Neural cell (in vitro differentiated cells): Measurements from ENCODE around the gene SWT1. TPM values are rescaled to one million over a fixed set of nuclear protein-coding genes. Genes with fewer than 3 reads are reported as not detected.
"Not testable (repeated sequence)": the region's sequence is repeated elsewhere in the genome, so short reads cannot be mapped to it uniquely, and the experiment has no call there.

ENCODE experiments used
- H2AFZ ChIP-seq: fragments of 200-600, 300-800 bp; sonication (generic), shearing (Covaris generic); 2 replicates; pipeline ENCODE4 v1.6.0; 2014; ENCODE audit warnings: low read depth, mild to moderate bottlenecking, antibody characterized with exemption, low read length, moderate library complexity
- H3F3A ChIP-seq: fragments of 200-600 bp; shearing (Covaris generic); 2 replicates; pipeline ENCODE4 v1.6.1; 2016; ENCODE audit warnings: mild to moderate bottlenecking, moderate library complexity, mixed read lengths, antibody characterized with exemption, low read length; ENCODE audit not compliant: insufficient read depth, poor library complexity, severe bottlenecking
- H3K27ac ChIP-seq: fragments of 200-600, 300-800 bp; sonication (generic), shearing (Covaris generic); 2 replicates; pipeline ENCODE4 v1.5.1; 2014; ENCODE audit warnings: mild to moderate bottlenecking, low read length, moderate library complexity
- H3K27me3 ChIP-seq: fragments of 300-800, 200-600 bp; sonication (generic), shearing (Covaris generic); 2 replicates; pipeline ENCODE4 v1.6.0; 2014; ENCODE audit warnings: mild to moderate bottlenecking, low read depth, low read length, moderate library complexity; ENCODE audit not compliant: insufficient read depth
- H3K36me3 ChIP-seq: fragments of 300-800, 200-600 bp; sonication (generic), shearing (Covaris generic); 2 replicates; pipeline ENCODE4 v1.5.1; 2014; ENCODE audit warnings: mild to moderate bottlenecking, antibody characterized with exemption, low read length, moderate library complexity; ENCODE audit not compliant: insufficient read depth
- H3K4me2 ChIP-seq: fragments of 300-800, 200-600 bp; sonication (generic), shearing (Covaris generic); 2 replicates; pipeline ENCODE4 v1.6.0; 2014; ENCODE audit warnings: mild to moderate bottlenecking, low read length
- H3K4me3 ChIP-seq: fragments of 300-800, 200-600 bp; sonication (generic), shearing (Covaris generic); 2 replicates; pipeline ENCODE4 v1.5.1; 2014; ENCODE audit warnings: mild to moderate bottlenecking, low read length, moderate library complexity
- H3K79me2 ChIP-seq: fragments of 200-600 bp; shearing (Covaris generic); replicated peaks from 2 replicates; pipeline ENCODE4 v1.6.0; 2014; ENCODE audit warnings: mild to moderate bottlenecking, low read length, moderate library complexity; ENCODE audit not compliant: insufficient read depth
- H3K9ac ChIP-seq: fragments of 300-800, 200-600 bp; sonication (generic), shearing (Covaris generic); 2 replicates; pipeline ENCODE4 v1.6.1; 2016; ENCODE audit warnings: mild to moderate bottlenecking, low read length, mixed read lengths
- H3K9me2 ChIP-seq: fragments of 200-600 bp; shearing (Covaris generic); 2 replicates; pipeline ENCODE4 v1.6.1; 2016; ENCODE audit warnings: mild to moderate bottlenecking, low read length, mixed read lengths; ENCODE audit not compliant: insufficient read depth
- H3K9me3 ChIP-seq: fragments of 200-600, 300-800 bp; sonication (generic), shearing (Covaris generic); 2 replicates; pipeline ENCODE4 v1.6.1; 2016; ENCODE audit warnings: mild to moderate bottlenecking, mixed run types, low read length, moderate library complexity, mixed read lengths
- H4K20me1 ChIP-seq: fragments of 200-600 bp; shearing (Covaris generic); 2 replicates; pipeline ENCODE4 v1.6.1; 2016; ENCODE audit warnings: mild to moderate bottlenecking, mixed run types; ENCODE audit not compliant: insufficient read depth
- CTCF ChIP-seq: fragments of 450-650 bp; IDR thresholded peaks from 2 replicates; pipeline ENCODE4 v1.5.1; 2014; ENCODE audit warnings: antibody characterized with exemption, mild to moderate bottlenecking, moderate library complexity; ENCODE audit not compliant: poor library complexity, severe bottlenecking
- EP300 ChIP-seq: fragments of 450-650 bp; conservative IDR thresholded peaks from 2 replicates; pipeline ENCODE4 v1.6.1; 2014; ENCODE audit warnings: antibody characterized with exemption, mild to moderate bottlenecking, moderate library complexity; ENCODE audit not compliant: poor library complexity, severe bottlenecking
- EZH2 ChIP-seq: fragments of 200-600, 300-800 bp; shearing (Covaris generic), sonication (generic); IDR thresholded peaks from 2 replicates; pipeline ENCODE4 v1.6.1; 2014; ENCODE audit warnings: antibody characterized with exemption, low read length, borderline replicate concordance, mild to moderate bottlenecking; ENCODE audit not compliant: insufficient read depth, poor library complexity, severe bottlenecking
- MXI1 ChIP-seq: fragments of 450-650 bp; conservative IDR thresholded peaks from 2 replicates; pipeline ENCODE4 v1.6.1; 2014; ENCODE audit warnings: antibody characterized with exemption, mild to moderate bottlenecking; ENCODE audit not compliant: poor library complexity, severe bottlenecking
- POLR2AphosphoS5 ChIP-seq: IDR thresholded peaks from 2 replicates; pipeline ENCODE4 v1.6.1; 2012
- RAD21 ChIP-seq: fragments of 450-650 bp; conservative IDR thresholded peaks from 2 replicates; pipeline ENCODE4 v1.6.1; 2014; ENCODE audit warnings: antibody characterized with exemption, mild to moderate bottlenecking, moderate library complexity
- REST ChIP-seq: IDR thresholded peaks from 2 replicates; pipeline ENCODE4 v1.6.1; 2012; ENCODE audit warnings: borderline replicate concordance
- SMC3 ChIP-seq: fragments of 450-650 bp; conservative IDR thresholded peaks from 2 replicates; pipeline ENCODE4 v1.6.1; 2014; ENCODE audit warnings: antibody characterized with exemption, mild to moderate bottlenecking, moderate library complexity; ENCODE audit not compliant: poor library complexity
- TAF1 ChIP-seq: IDR thresholded peaks from 2 replicates; pipeline ENCODE4 v1.6.1; 2012; ENCODE audit warnings: low read depth
- polyA plus RNA-seq: library from polyadenylated mRNA; depleted of rRNA; stranded (reverse); fragments of >200 nt; gene quantifications from 2 replicates; pipeline ENCODE4 v1.2.3, GENCODE V29; 2014

SWT1 gene
- polyA plus RNA-seq, 1 donor from 2014 or later: 9.3 TPM

- Histone ChIP-seq H3K4me2 (no peak overlapping the region), H3K9me3 (no peaks in the 10 kb centered on the region), H3K27me3 (no peaks in the 10 kb centered on the region), H2AFZ (no peak overlapping the region), H3K79me2 (peaks cover 25% of the 10 kb centered on the region), H4K20me1 (peaks cover 13% of the 10 kb centered on the region), H3K9ac (no peak overlapping the region), H3F3A (no peaks in the 10 kb centered on the region), H3K4me3 (peak overlapping the region; percentile 75), H3K27ac (no peak overlapping the region), H3K9me2 (no peaks in the 10 kb centered on the region), H3K36me3 (no peaks in the 10 kb centered on the region)
- TF ChIP-seq RAD21 (no peak), MXI1 (no peak), POLR2AphosphoS5 (no peak), EZH2 (no peak), CTCF (no peak), SMC3 (no peak), TAF1 (no peak), REST (no peak), EP300 (no peak)
Measured at GRCh38 chr1:185318431-185319138, 161.6 kb downstream of the SWT1 start.

DNA sequence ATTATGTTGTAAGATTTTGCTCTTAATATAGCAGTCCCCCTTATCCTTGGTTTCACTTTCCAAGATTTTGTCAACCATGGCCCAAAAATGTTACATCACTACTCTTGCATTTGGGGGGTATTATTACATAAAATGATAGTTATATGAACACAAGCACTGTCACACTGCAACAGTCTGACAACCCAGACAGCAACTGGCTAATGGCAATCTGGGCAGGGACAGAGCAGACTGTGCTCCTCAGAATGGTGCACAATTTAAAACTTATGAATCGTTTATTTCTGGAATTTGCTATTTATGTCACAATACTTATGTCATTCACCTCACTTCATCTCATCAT is 162.1 kb downstream of the SWT1 start:
- Histone ChIP-seq H2AFZ (no peak overlapping the region), H3K79me2 (peaks cover 20% of the 10 kb centered on the region), H3K9ac (no peak overlapping the region), H3K9me2 (no peaks in the 10 kb centered on the region), H3K36me3 (no peaks in the 10 kb centered on the region), H3F3A (no peaks in the 10 kb centered on the region), H3K27ac (no peak overlapping the region), H3K4me3 (no peak overlapping the region), H4K20me1 (peaks cover 8% of the 10 kb centered on the region), H3K9me3 (no peaks in the 10 kb centered on the region), H3K4me2 (no peak overlapping the region), H3K27me3 (no peaks in the 10 kb centered on the region)
- TF ChIP-seq TAF1: no peak
- TF ChIP-seq EZH2: no peak
- no peak for TF ChIP-seq RAD21

DNA sequence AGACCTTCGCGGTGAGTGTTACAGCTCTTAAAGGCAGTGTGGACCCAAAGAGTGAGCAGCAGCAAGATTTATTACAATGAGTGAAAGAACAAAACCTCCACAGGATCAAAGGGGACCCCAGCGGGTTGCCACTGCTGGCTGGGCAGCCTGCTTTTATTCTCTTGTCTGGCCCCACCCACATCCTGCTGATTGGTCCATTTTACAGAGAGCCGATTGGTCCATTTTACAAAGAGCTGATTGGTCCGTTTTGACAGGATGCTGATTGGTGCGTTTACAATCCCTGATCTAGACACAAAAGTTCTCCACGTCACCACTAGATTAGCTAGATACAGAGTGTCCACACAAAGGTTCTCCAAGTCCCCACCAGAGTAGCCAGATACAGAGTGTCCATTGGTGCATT is 164.1 kb downstream of the SWT1 start:
- not testable (repeated sequence) for H4K20me1 ChIP-seq, H3F3A ChIP-seq, H3K36me3 ChIP-seq, H3K4me2 ChIP-seq, H3K4me3 ChIP-seq, H3K27me3 ChIP-seq, H3K27ac ChIP-seq, H3K79me2 ChIP-seq, H3K9me3 ChIP-seq, H3K9me2 ChIP-seq, H3K9ac ChIP-seq, H2AFZ ChIP-seq

- H3F3A ChIP-seq, H3K4me2 ChIP-seq, H2AFZ ChIP-seq: not testable (repeated sequence)
Measured at GRCh38 chr1:185321653-185322221, 164.8 kb downstream of the SWT1 start.

More at GRCh38 chr1:185321653-185322221, 164.8 kb downstream of the SWT1 start:
- H3K9me2 ChIP-seq, H4K20me1 ChIP-seq, H3K4me3 ChIP-seq, H3K27me3 ChIP-seq, H3K36me3 ChIP-seq, H3K9ac ChIP-seq, H3K27ac ChIP-seq, H3K79me2 ChIP-seq, H3K9me3 ChIP-seq: not testable (repeated sequence)
